ENCODE measurements around the gene ADAMTS1.

Gene ADAMTS1

GRCh38 chr21:26833011-26833410 lies 12.2 kb downstream of the ADAMTS1 start:
- TF ChIP-seq, protein P1, sequence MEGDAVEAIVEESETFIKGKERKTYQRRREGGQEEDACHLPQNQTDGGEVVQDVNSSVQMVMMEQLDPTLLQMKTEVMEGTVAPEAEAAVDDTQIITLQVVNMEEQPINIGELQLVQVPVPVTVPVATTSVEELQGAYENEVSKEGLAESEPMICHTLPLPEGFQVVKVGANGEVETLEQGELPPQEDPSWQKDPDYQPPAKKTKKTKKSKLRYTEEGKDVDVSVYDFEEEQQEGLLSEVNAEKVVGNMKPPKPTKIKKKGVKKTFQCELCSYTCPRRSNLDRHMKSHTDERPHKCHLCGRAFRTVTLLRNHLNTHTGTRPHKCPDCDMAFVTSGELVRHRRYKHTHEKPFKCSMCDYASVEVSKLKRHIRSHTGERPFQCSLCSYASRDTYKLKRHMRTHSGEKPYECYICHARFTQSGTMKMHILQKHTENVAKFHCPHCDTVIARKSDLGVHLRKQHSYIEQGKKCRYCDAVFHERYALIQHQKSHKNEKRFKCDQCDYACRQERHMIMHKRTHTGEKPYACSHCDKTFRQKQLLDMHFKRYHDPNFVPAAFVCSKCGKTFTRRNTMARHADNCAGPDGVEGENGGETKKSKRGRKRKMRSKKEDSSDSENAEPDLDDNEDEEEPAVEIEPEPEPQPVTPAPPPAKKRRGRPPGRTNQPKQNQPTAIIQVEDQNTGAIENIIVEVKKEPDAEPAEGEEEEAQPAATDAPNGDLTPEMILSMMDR (conservative IDR thresholded peaks at IDR 0.05; ENCODE audit: low read length), result no peak
- DNase-seq (ENCODE audit: low read depth), result no peak
- no peak overlapping the region for H3K4me3 ChIP-seq (ENCODE audit: low read length)

GRCh38 chr21:26832546-26832945 lies 12.7 kb downstream of the ADAMTS1 start:
- DNase-seq (ENCODE audit: low read depth), result no peak
- TF ChIP-seq, protein P1 (conservative IDR thresholded peaks at IDR 0.05; ENCODE audit: low read length), result no peak
- no peak overlapping the region for H3K4me3 ChIP-seq (ENCODE audit: low read length)

DNA sequence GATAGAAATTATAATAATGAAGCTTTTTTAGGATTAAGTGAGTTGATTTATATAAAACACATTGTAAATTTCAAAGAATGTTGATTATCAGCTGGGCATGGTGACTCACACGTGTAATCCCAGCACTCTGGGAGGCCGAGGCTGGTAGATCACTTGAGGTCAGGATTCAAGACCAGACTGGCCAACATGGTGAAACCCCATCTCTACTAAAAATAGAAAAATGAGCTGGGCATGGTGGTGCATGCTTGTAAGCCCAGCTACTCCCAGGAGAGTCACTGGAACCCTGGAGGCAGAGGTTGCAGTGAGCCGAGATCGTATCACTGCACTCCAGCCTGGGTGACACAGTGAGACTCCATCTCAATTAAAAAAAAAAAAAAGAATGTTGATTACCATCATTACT lies 18.4 kb downstream of the ADAMTS1 start:
- DNase-seq (ENCODE audit: low read depth), result no peak
- no peak overlapping the region for H3K4me3 ChIP-seq (ENCODE audit: low read length)
- TF ChIP-seq, protein P1 (conservative IDR thresholded peaks at IDR 0.05; ENCODE audit: low read length), result no peak

DNA sequence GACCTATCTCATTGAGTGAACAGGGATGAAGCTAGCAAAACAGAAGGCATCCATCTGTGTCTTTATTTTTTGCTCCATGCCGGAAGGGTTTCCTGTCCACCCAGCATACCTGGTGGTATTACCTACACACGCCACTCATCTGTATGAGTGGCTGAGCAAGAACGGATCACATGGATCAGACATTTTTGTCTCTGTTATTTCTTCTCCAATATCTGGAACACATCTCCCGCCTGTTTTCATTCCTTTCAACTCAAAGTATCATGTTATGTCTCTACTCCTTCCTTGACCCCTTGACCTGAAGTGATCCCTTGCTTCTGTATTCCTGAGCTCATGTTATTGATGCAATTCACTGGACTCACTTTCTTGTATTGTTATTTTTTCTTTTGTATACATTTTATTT lies 24.7 kb downstream of the ADAMTS1 start:
- TF ChIP-seq, protein P1 (conservative IDR thresholded peaks at IDR 0.05; ENCODE audit: low read length), result no peak
- no peak overlapping the region for H3K4me3 ChIP-seq (ENCODE audit: low read length)
- DNase-seq (ENCODE audit: low read depth), result no peak

GRCh38 chr21:26819740-26820324 lies 25.4 kb downstream of the ADAMTS1 start:
- DNase-seq (ENCODE audit: low read depth), result no peak
- TF ChIP-seq, protein P1 (conservative IDR thresholded peaks at IDR 0.05; ENCODE audit: low read length), result no peak
- H3K4me3 ChIP-seq (ENCODE audit: low read length), result no peak overlapping the region

GRCh38 chr21:26818906-26819305 lies 26.3 kb downstream of the ADAMTS1 start:
- no peak overlapping the region for H3K4me3 ChIP-seq (ENCODE audit: low read length)
- TF ChIP-seq, protein P1 (conservative IDR thresholded peaks at IDR 0.05; ENCODE audit: low read length), result no peak
- no peak for DNase-seq (ENCODE audit: low read depth)

DNA sequence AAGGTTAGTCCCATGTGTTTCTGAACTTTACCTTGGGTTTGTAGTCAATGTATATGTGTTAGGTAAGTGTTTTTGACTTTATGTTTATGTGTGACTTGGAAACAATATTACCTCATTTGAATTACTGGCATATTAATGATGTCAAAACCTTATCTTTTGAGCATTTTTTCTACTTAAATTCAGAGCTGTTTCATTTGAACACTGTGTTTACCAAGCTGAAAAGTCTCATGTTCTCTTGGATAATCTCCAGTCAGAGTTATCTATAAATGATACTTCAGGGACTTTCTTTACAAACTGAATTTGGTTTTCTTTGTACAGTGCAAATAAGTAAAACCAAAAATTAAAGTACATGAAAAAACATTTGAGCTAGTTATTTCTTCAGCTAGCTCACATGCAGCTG lies 30.0 kb downstream of the ADAMTS1 start:
- no peak for DNase-seq (ENCODE audit: low read depth)
- TF ChIP-seq, protein P1 (conservative IDR thresholded peaks at IDR 0.05; ENCODE audit: low read length), result no peak
- no peak overlapping the region for H3K4me3 ChIP-seq (ENCODE audit: low read length)

All from AG10803 (cell line).